ENCODE data around the gene FXR1. TPM values are rescaled to one million over a fixed set of nuclear protein-coding genes. Genes with fewer than 3 reads are reported as not detected.

The FXR1 gene
- total and polyA plus RNA-seq, 10 of the 15 experiments (the other 5 are each of a cell fraction or from before 2014, with no cell fraction given) = 38.5 to 159 (median 102) TPM

- TF ChIP-seq SKIL (IDR thresholded peaks at IDR 0.05; ENCODE audit: low read depth, poor library complexity, severe bottlenecking) = no peak
- no peak for TF ChIP-seq USF2 (IDR thresholded peaks at IDR 0.05; ENCODE audit: borderline replicate concordance, low read depth, low read length)
- no peak for TF ChIP-seq EED (IDR thresholded peaks at IDR 0.05; ENCODE audit: low read depth)
- TF ChIP-seq MTA2 (IDR thresholded peaks at IDR 0.05; ENCODE audit: low read depth) = no peak
- no peak for TF ChIP-seq ZNF622 (IDR thresholded peaks at IDR 0.05)
- TF ChIP-seq SIX5 (IDR thresholded peaks at IDR 0.05; ENCODE audit: low read depth, low read length, severe bottlenecking) = no peak
- no peak for TF ChIP-seq GABPA (IDR thresholded peaks at IDR 0.05; ENCODE audit: low read depth)
- no peak for TF ChIP-seq YBX1 (IDR thresholded peaks at IDR 0.05)
- Histone ChIP-seq H3K4me3 (no peak overlapping the region), H2AFZ (ENCODE audit: control insufficient read depth, low read depth, low read length) (no peak overlapping the region), H3K9me3 (replicated peaks; ENCODE audit: control insufficient read depth, insufficient read depth, low read length) (no peaks in the 10 kb centered on the region; the same call in 1 of the 3 replicates), H3K4me1 (ENCODE audit: control insufficient read depth, insufficient read depth, low read length) (no peaks in the 10 kb centered on the region), H3K9ac (ENCODE audit: control insufficient read depth, insufficient read depth, low read length) (no peak overlapping the region), H4K20me1 (ENCODE audit: control insufficient read depth, insufficient read depth) (peaks cover 4% of the 10 kb centered on the region; the same call in 1 of the 2 replicates), H3K27ac (ENCODE audit: control insufficient read depth, insufficient read depth) (no peak overlapping the region), H3K79me2 (ENCODE audit: control insufficient read depth, insufficient read depth, low read length) (peaks cover 95% of the 10 kb centered on the region), H3K36me3 (ENCODE audit: control insufficient read depth in 2 of 2, insufficient read depth in 2 of 2, low read length in 1 of 2) (peaks cover 0 to 7% of the 10 kb centered on the region in 2 experiments; a peak in 2 of 4 replicates), H3K4me2 (ENCODE audit: control insufficient read depth, insufficient read depth) (no peak overlapping the region), H3K27me3 (replicated peaks in 1 of 2; ENCODE audit: control insufficient read depth in 2 of 2, insufficient read depth in 2 of 2, low read length in 1 of 2) (no peaks in the 10 kb centered on the region)
- intact Hi-C loops (cut with micrococcal nuclease; ENCODE audit: unreplicated experiment) = no loop called here
- DNase-seq (ENCODE audit: low read depth, low spot score) = no peak
- no peak for FAIRE-seq
- ChIA-PET RAD21 (ENCODE audit: unreplicated experiment) (no interaction called here), CTCF (no interaction called here), SMC1A (ENCODE audit: uncharacterized antibody, unreplicated experiment) (interaction anchor here (1.2 kb wide), 1 partner anchor 11 kb away, joined by 3 read pairs; no protein-coding TSS in a partner anchor), POLR2A (no interaction called here)
- no peak for ATAC-seq
- in situ Hi-C loops (cut with MboI) = no loop called here
- BruUV-seq (replicated peaks) = no TSS peak
Observed at GRCh38 chr3:180922242-180922641, 9.8 kb downstream of the FXR1 start.
